HG03442 (cell line): ENCODE data around the gene SPI1.
"Not testable (repeated sequence)": the region's sequence is repeated elsewhere in the genome, so short reads cannot be mapped to it uniquely, and the experiment has no call there.

ENCODE experiments used
- ATAC-seq: cut with Tn5 transposase; IDR thresholded peaks from one replicate; pipeline ENCODE4 v1.9.1; 2021; ENCODE audit warnings: mild to moderate bottlenecking, moderate library complexity; ENCODE audit not compliant: unreplicated experiment

SPI1 gene

DNA sequence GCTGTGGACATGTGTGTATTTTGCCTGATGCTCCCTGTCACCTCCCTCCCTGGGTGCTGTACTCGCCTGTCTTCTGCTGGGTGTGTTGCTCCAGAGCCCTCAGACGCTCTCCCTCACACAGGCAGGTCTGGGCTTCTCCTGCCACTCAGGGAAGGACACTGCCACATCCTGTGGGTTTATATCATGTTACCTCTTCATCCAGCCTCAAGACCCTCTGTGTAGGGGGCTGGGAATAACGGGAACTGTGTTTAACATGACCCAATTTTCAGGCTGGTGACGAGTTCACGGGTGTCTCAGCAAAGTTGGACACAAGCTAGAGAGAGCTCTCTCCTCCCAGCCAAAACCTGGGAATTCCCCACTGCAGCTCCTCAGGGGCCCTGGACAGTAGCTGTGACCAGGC is 50.4 kb downstream of the SPI1 start:
- no peak for ATAC-seq

DNA sequence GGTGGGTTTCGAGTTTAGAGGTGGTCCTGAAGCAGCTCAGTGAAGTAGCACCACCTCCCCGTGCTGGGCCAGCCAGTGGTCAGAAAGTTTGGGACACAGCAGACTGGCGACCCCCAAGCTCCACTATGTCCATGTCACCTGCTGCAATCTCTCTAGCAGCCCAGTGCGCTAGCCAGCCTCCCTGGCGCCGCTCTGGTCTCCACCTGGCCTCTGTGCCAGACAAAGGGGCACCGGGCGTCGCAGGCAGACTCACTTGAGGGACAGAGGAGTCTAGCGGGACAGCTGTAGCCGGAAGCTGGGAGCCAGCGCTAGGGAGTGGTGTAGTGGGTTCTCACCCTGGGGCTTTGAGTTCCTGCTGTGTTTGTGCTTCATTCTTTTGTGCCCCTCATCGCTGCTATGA is 51.3 kb downstream of the SPI1 start:
- ATAC-seq = no peak

DNA sequence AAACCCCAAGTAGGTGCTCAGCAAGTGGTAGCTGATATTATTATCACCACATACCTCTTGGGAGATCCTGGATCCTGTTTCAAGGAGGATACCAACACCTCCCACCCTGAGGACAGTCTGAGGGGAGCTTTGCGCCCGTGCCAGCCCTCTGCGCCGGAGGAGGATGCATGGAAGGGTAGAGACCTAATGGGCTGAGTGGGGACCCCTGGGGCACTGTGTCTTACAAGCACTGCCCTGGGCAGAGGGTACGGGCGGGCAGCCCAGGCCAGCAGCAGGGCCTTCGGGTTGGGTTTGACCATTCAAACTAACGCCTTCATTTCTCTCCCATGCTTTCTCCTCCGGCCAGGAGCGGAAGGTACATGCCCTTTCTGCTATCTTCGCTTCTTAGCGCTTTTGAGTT is 52.1 kb downstream of the SPI1 start:
- no peak for ATAC-seq

DNA sequence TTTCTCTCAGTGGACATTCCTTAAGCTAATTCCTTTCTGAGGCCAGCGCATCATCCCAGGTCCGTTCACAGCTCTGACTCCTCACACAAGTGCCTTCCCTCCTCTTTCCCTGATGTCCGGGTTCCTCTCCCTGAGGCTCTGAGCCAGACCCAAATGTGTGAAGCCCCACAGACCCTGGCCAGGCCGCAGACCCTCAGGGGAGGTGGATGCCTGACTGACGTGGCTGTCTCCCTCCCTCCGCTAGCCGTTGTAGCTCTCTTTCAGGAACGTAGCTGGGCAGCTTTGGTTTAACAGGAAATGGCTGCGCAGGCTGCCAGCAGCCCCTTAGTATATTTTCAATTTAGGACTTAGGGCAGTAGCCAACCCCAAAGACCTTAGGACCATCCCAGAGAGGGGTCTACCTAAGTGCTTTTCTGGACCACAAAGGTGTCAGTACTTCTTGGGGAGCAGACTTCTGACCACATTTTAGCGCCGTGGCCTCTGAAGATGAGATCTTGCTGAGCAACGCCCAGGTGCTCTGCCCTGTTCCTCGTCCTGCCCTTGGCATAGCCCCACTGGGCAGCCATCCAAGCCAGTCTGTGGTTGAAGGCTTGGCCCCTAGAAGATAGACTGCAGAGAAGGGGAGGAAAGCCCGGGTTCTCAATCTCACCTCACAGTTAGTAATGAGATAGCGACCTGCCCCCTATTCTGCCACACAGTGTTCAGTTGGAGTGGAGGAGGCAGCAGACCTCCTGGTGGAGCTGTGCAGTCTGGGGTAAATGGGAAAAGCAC is 52.9 kb downstream of the SPI1 start:
- no peak for ATAC-seq

DNA sequence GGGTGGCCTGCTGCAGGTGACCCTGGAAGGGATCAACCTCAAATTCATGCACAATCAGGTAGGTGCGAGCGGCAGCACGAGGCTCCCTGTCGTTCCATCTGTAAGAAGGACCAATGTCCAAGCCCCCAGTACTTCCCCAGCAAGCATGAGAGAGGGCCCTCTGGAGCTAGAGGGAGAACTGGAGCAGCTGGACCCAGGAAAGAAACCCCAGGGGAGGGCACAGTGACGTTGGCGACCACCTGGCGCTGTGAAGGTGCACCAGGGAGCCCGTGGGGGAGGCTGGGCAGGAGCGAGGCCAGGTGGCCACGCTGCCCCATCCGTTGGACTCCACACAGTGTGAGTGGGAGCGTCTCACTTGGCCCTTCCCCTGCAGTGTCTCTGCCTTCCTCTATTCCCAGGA is 53.8 kb downstream of the SPI1 start:
- ATAC-seq = no peak

DNA sequence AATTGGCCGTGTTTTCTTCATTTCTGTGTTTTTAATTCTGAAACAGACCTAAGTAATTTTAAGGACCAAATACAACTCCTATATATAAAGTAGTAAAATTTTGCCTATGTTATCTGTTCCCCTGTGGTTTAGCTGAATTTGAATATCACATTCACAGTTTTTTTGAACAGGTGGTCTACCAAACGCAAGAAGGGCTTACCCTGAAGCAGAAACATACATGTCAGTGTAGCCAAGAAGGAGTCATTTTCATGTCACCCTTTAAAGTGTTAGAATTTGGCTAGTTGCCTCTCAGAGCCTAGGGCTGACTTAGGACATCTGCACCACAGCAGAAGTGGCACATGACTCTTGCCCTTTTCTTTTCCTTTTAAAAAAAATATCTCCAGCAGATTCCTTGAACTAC is 60.2 kb downstream of the SPI1 start:
- ATAC-seq = no peak

DNA sequence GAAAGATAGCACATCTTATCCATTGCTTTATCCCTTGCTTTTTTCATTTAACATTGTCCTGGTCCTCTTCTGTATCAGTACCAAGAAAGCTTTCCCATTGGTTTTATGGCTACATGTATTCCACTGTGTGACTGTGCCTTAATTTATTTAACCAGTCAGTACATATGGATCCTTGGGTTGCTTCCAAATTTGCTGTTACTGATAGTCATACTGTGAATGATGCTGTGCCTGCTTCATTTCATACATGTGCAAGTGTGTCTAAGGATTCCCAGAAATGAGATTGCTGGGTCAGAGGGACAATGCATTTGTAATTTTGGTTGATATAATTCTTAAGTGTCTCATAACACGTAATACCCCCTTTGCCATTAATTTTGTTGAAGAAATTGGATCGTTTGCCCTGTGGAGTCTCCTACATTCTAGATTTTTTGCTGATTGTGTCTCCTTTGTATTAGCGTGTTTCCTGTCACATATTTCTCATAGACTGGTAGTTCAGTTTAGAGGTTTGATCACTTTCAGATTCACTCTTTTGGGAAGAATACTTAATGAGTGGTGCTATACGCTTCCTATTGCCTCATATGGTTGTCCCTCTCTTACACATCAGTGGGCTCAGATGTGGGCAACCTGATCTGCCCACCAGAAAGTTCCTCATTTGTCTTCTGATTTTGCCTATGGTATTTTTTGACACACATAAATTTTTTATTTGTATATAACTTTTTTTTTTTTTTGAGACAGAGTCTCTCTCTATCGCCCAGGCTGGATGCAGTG is 61.1 kb downstream of the SPI1 start:
- ATAC-seq = no peak

DNA sequence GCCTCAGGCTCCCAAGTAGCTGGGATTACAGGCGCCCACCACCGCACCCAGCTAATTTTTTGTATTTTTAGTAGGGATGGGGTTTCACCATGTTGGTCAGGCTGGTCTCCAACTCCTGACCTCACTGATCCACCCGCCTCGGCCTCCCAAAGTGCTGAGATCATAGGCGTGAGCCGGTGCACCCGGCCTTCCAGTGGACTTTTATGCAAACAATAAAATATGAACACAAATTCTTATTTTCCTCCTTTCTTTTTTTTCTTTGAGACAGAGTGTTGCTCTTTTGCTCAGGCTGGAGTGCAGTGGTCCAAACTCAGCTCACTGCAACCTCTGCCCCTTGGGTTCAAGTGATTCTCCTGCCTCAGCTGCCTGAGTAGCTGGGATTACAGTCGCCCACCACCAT is 61.8 kb downstream of the SPI1 start:
- ATAC-seq = not testable (repeated sequence)

DNA sequence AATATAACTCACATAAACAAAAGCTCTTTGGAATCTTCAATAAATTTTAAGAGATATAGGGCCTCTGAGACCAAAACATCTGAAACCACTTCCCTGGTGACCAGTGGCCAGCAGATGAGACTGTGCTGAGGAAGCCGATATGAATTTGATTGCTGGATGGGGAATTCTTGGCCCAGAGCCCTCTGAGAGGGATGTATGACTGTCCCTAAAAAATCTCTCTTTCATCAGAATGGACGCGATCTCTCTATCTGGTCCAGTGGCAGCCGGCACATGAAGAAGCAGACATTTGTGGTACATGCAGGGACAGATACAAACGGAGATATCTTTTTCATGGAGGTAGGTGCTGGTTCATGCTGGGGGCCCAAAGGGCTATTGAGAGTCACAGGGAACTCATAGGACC is 63.4 kb downstream of the SPI1 start:
- no peak for ATAC-seq

DNA sequence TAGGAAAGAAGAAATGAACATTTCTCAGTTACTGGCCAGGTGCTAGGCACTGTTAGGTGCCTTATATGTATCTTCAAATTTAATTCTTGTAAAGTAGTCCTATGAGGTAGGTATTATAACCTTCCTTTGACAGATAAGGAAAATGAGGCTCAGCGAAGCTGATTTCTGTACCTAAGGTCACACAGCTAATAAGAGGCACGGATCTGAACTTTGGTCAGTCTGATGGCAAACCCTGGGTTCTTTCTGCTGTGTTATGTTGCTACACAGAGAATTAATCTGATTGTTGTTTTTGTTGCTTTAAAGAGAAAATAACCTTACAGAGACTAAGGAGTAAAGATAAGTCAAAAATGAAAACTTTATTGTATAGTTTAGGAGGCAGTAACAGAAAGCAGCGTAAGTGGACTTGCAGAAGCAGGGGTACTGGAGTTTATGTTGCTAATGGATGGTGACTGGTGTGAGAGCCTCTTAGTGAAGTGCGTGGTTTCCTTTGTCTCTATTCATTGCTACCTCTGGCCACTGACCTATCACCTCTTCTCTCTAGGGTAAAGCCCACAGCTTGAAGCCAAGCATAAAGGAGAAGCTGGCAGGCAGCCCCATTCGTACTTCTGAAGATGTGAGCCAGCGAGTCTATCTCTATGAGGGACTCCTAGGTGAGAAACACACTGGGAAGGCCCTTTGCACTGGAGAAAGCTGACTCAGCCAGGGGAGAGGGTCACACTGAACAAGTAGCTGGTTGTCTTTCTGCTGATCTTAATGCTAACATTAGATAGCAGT is 70.1 kb downstream of the SPI1 start:
- no peak for ATAC-seq

DNA sequence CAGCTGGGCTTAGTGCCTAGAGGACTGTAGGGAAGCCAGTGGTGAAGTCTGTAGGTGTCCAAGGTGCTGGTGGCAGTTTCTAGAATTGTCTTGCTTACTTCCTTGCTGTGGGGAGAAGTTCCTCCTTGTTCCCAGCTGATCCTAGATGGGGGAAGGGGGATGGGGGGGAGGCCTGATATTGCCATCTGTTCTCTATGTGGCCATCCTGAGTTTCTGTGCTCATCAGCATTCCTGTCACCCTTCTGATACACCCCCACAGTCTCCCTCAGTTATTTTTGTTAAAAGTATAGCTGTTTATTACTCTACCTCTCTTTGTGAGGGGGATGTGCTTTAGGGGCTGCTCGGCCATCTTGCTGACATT is 71.9 kb downstream of the SPI1 start:
- no peak for ATAC-seq

DNA sequence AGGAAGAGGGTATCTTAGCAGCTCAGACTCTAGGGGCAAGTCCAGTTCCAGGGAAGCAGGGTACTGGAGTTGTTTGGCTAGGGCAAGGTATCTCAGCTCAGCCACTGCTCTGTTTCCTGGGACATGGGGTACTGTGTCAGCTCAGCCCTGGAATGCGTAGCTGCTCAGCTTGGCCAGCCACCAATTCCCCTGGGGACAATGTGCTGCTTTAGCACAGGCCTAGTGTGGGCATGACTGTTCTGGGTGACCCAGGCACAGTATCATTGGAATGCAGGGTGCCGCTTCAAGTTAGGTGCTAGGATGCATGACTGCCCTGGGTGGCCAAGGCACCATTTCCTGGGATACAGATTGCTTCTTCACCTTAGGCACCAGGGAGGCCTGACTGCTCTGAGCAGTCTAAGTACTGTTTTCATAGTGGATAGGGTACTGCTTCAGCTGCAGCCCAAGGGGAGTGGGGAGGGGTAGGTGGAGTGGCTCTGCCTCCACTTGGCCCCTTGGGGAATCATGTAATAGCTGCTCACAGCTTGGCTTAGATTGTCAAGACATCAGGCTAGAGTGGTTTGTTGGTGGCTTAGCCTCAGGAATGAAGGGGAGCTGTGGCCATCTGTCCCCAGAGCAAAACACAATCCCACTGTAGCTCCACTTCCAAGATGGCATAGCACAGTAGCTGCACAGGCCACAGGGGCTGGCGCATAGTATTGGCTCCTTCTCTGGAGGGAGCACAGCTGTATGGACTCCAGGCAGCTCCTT is 72.4 kb downstream of the SPI1 start:
- ATAC-seq = no peak
